HS-27A (cell line): ENCODE measurements around the gene GAP43.
"Not testable (repeated sequence)": the region's sequence is repeated elsewhere in the genome, so short reads cannot be mapped to it uniquely, and the experiment has no call there.

Source experiments
- DNase-seq: peaks from one replicate; pipeline ENCODE4 v3.0.0-alpha.2; 2012; ENCODE audit warnings: low read depth, missing footprints

The GAP43 gene

DNA sequence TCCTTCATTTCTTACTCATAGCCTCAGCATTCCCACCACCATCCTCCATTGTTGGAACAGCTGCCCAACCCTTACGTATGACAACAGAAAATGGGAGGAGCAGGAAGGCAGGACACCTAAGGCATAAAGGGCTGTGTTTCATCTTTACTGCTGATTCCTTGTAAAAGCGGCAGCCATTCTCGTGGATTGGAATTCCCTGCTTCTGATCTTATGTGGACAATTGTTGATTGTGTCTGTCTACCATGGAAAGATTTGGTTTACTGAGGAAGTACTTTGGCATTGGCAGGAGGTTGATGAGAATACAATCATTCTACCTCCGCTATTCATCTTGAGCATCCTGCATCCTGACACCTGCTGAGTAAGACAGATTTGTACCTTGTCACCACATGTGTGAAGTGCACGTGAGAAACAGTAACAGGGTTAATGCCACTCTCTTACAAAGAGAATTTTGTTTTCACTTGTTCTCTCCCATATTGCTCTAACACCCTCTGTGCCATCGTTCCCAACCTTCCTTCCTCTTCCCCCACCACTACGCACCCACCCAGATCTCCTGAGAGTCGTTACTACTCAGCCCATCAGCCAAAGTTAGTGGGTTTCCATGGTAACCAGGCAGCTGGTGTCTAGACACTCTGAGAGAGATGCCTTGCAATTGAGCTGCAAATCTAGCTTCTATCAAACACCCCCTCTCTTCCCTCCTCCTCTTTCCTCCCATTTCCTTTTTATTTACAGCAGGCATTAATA lies 75.7 kb downstream of the GAP43 start:
- no peak for DNase-seq

DNA sequence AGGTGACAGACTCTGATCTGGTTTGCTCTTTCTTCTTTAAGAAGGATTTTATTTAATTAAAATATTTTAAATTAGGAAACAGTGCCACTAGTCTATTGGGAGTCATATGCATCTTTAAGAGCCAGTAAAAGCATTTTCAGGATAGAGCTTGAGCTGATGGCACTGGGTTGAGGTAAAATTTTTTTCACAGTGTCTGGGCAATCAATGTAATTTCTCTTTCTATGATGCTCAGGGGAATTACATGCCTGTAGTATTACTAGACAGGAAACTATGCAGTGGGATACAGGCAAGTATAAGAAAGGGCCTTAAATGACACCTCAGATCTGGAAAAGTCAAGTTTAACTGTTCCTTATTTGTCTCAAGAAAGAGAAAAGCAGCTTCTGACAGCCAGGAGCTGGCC lies 76.4 kb downstream of the GAP43 start:
- DNase-seq = no peak

DNA sequence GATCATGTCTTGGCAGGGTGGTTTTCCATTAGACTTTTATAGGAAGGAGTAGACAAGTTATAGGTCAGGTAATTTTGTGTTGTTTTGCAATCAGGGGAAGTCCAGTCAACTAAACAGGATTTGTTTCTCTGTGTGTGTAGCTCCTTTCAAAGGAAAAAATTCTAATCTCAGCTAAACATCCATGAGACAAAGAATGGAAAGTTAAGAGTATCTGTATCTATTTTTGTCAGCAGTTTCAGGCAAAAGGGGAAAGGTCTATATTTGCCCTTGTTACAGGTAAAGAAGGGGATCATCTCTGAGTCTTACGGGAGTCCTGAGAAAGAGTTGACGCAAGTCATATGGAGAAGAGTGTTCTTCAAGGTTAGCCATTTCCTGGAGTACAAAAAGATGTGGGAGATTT lies 79.3 kb downstream of the GAP43 start:
- no peak for DNase-seq

DNA sequence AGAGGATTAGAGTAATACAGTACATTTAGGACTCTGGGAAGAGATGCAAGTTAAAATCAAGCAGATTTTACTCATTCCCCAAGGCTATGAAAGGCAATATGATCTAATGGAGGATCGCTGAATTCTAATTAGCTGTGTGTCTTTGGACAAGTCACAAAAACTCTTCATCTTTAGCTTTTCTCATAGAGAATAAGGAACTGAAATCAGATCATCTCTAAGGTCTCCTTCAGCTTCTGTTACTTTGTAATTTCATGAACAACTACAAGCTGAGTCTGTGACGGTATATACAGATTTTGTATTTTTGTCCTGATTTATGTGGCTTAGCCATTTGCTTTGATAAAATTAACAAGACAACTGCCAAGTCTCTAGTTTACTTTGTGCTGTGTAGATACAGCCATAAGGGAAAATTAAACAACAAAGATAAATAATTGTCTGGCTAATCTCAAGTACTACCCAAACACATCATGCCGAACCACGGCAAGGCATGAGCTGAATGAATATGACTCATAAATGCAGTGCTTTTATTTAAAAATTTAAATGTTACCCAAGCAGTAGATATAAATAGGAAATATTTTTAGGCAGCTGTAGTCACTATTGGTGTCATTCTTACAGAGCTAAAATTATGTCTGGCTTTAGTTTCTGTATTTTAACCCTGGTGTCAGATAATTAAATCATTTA lies 81.5 kb downstream of the GAP43 start:
- DNase-seq = no peak

DNA sequence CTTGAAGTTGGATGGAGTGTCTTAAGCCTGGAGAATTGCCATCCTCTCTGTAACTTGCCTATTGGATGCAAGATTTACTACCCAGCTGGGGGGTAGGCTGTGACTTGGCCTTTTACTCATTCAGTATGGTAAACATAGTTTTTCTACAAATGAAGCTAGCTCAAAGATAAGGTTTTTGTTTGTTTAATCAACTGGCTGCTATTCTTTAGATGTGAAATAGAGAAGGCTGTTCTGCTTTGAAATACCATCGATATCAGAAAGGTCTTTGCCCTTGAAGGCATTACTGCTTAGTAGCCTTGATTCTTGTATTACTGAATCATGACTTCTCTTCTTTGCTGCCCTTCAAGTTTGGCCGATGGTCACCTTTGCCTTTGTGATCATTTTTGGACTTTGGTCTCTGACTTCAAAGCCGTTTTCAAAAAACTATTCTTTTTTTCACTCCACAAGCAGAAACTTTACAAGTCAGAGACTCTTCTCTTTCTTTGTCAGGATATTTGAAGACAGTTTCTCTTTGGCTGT lies 83.1 kb downstream of the GAP43 start:
- DNase-seq = no peak

DNA sequence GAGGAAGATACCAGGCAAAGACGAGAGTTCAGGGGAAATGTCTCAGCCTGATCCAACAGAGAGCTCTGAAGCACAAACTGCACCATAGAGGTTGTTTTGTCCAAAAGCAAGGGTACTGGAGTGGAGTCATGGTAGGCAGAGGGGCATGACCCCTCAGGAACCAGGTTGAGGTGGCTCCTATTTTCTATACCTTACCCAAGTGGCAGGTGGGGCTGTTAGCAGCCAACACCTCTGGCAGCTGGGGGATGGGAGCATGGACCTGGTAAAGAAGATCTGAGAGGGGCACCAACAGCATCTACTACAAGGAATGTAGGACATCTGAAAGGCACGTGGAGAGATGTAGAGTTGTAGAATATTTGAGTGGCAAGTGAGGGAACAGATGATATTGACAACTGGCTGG lies 85.2 kb downstream of the GAP43 start:
- no peak for DNase-seq

DNA sequence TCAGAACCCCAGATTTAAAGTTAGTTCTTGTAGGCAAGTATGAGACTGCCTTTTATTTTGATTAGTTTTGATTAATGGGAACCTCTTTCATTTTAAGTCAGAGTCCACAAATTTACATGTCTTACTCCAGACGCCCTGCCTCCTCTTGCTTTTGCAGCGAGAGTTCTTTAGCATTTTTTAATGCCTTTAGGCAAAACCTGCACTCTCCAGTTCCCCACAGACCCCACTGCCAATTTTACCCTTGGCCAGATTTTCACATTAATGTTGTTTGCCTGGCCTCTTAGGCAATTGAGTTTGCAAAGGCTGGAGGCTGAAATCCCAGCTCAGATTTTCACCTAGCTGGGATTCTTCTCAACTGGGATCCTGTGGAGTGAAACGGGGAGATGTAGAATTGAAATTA lies 85.8 kb downstream of the GAP43 start:
- no peak for DNase-seq

DNA sequence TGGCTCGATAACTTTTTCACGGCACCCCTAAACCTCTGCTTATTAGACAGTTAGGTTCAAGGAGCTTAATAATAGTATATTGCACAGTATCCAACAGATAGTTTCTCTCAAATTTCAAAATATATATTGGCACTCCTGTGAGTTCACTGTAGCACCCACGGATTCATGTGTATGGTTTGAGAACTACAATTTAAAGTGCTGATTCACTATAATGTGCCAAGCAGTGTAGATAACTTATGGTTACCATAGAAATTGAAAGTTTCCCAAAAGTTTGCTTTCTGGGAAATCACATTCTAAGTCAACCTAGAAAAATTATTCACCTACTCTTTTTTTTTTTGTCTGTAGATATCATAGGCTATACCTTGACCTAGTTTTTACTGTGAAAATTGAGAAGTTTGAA lies 86.6 kb downstream of the GAP43 start:
- no peak for DNase-seq

DNA sequence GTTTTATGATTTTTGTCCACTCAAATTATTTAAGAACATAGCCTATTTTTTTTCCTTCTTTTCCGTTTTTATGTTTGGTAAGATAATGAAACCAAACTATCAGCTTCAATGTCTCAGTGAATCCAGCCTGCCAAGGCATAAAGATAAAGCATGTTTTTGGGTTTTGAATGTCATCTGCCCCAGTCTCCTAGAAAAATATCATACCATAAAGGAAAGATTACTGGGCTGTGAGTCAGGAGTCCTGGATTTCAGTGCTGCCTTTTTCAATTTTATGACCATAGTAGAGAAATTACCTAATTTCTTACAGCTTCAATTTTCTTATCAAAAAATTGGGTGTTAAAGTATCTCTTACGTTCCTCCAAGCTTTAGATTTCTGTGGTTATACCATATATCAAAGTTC lies 87.5 kb downstream of the GAP43 start:
- no peak for DNase-seq

DNA sequence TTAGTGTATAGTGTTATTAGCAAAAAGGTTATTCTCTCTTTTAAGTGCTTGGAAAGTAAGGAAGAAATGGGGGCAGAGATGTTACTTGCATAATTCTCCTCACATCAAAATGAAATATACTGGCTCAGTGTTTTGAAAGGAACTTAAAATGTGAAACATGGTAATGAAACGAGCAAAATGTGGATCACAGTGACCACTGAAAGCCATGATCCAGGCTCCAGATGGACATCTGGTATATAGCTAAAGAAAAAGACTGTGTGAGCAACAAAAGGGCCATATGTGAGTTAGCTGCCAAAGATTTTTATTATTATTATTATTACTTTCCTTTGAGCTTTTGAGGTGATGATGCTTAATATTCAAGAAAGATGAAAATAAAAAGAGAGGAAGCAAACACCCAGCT lies 89.6 kb downstream of the GAP43 start:
- DNase-seq = no peak

DNA sequence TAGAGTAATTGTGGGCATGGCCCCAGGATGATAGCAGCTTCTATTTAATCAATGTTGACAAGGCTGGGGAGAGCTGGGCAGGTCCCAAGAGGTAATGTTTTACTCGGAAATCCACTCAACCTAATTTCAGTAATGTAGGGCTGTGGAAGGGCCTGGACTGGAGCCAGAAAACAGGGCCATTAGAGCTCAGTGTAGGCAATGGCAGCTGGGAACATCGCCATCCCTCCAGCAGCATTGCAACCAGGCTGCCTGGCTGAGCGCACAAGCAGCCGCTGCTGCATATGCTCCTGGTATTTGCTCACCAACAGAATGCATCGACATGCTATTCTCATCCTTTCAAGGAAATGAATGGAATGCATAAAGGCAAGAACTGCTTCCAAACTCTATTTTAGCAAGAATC lies 90.0 kb downstream of the GAP43 start:
- no peak for DNase-seq

DNA sequence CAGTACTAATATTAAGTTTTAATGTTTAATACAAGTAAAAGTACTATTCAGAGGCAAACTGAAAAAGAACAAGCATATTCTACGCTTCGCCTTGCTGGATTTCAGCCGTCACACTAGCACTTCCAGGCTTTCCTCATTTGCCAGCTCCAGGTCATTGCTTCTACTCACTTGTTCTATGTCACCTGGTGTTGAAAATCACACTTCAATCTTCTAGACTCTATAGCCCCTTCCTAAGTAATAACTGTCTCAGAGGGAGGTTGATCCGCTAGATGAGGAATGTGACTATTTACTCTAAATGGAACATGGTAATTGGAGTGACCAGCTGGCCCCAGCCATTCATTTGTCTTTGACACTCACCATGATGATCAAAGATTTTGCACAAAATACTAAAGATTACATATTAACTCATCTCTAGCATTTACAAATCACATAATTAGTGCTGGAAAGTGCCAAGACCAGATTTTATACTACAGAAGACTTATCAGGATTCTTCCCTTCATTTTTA lies 92.0 kb downstream of the GAP43 start:
- no peak for DNase-seq

DNA sequence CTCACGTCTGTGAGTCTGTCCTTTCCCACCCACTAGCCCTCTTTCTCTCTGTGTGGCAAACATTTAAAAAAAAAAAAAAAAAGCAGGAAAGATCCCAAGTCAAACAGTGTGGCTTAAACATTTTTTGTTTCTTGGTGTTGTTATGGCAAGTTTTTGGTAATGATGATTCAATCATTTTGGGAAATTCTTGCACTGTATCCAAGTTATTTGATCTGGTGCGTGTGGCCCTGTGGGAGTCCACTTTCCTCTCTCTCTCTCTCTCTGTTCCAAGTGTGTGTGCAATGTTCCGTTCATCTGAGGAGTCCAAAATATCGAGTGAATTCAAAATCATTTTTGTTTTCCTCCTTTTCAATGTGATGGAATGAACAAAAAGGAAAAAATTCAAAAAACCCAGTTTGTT lies 97.7 kb downstream of the GAP43 start:
- no peak for DNase-seq

DNA sequence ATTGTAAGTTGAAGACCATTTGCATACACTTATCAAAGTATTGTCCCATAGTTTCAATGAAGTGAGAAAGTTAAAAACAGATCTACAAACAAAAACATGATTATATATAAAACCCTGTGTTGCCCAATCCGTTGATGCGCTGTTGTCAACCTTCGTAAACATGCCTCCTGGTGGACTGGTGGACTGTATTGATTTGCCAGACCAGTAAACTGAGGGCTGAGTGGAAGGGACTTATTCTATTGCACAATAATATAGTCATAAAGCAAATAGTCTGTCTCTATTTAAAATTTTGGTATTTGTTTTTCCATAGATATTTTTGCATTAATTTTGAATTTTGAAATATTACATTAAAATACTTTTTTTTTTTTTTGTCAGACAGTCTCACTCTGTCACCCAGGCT lies 102.5 kb downstream of the GAP43 start:
- DNase-seq = no peak

DNA sequence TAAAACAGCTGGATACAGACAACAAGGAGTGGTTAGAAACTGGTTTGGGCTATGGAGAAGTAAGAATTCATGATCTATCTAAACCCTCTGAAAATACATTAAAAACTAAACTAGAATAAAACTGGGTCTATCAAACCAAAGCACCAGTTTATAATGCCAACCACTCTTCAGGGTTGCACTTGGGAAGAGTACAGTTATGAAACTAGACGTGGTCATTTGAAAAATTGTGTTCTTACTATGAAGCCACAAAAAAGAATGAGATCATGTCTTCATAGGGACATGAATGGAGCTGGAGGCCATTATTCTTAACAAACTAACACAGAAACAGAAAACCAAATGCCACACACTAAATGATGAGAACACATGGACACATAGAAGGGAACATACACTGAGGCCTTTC lies 103.8 kb downstream of the GAP43 start:
- DNase-seq = no peak

DNA sequence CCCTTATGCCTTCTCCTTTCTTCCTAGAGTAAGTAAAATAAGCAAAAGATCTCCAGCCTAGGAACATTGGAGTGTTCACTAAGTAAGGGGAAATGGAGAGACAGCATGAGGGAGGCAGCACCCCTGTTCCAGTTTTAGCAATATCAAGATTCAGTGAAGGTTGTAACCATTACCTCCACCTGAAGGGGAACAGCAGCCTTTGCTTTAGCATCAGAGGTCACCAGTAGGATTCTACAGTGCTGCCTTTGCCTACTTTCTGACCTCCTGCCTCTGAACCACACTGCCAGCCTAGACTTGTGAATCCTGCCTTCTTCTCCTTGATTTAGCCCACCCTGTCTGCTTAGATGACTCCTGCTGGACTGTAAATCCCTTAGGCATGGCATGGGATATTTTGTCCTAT lies 104.7 kb downstream of the GAP43 start:
- DNase-seq = no peak

DNA sequence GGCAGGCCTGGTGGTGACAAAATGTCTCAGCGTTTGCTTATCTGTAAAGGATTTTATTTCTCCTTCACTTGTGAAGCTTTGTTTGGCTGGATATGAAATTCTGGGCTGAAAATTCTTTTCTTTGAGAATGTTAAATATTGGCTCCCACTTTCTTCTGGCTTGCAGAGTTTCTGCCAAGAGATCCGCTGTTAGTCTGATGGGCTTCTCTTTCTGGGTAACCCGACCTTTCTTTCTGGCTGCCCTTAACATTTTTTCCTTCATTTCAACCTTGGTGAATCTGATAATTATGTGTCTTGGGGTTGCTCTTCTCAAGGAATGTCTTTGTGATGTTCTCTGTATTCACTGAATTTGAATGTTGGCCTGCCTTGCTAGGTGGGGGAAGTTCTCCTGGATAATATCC lies 113.0 kb downstream of the GAP43 start:
- not testable (repeated sequence) for DNase-seq

DNA sequence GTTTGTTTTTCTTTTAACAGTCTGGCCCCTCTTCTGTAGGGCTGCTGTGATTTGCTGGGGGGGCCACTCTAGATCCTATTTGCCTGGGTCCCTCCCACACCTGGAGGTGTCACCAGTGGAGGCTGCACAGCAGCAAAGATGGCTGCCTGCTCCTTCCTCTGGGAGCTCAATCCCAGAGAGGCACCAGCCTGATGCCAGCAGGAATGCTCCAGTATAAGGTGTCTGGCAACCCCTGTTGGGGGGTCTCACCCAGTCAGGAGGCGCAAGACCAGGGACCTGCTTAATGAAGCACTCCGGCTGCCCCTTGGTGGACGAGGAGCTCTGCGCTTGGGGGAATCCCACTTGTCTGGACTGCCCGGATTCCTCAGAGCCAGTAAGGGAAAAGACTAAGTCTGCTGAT lies 118.3 kb downstream of the GAP43 start:
- no peak for DNase-seq

DNA sequence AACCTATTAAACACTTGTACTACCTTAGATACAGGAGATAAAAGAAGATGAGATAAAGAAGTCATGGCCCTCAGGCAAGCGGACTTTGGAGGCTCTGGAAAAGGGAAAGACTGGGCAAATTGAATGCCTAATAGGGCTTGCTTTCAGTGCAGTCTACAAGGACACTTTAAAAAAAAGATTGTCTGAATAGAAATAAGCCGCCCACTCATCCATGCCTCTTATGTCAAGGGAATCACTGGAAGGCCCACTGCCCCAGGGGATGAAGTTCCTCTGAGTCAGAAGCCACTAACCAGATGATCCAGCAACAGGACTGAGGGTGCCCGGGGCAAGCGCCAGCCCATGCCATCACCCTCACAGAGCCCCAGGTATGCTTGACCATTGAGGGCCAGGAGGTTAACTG lies 121.2 kb downstream of the GAP43 start:
- DNase-seq = not testable (repeated sequence)

DNA sequence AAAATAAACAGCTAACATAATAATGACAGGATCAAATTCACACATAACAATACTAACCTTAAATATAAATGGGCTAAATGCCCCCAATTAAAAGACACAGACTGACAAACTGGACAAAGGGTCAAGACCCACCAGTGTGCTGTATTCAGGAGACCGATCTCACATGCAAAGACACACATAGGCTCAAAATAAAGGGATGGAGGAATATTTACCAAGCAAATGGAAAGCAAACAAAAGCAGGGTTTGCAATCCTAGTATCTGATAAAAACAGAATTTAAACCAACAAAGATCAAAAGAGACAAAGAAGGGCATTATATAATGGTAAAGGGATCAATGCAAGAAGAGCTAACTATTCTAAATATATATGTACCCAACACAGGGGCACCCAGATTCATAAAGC lies 129.7 kb downstream of the GAP43 start:
- not testable (repeated sequence) for DNase-seq

DNA sequence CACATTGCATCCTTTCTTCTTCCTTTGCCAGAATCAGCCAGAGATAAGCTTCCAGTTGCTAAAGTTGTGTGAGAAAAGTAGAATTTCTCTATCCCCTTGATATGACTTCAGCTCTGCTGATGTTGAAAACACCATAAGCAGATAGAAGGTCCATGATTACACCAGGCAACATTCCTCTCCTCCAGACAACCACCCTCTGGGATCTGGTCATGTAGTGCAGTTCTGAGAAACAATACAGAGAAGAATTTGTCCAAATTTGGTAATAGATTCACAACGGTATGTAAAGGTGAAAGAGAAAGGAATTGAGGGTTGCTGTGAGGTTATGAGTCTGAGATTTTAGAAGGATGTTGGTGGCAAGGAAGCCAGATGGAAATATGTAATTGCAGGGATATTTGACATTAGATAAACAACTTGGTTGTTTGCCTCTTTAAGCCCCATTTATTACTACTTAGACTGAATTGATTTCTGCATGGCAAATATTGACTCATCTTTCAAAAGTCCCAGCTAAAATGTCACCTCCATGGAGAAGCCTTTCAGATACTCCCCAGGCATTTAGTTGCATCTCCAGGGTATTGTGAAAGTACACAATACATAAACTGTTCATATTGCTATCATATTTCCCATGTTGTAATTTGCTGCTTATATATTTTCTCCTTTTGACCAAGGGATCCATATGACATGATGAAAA lies 134.9 kb downstream of the GAP43 start:
- DNase-seq = no peak

DNA sequence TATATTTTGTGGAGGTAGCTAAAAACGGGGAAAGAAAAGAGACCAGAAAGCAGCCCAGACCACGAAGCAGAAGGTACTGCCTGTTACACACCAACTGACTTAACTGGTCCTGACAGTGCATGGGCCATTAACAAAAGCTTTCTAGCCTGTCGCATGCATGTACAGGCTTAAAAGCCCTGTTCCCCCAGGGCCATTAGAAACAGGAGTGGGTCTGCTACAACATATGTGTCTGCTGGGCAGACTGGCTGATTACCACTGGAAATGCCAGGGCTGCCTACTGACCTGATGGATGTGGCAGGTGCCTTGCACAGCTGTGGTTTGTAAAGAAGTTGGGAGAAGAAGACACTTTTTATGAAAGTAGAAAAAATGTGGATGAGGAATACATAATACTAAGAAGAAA lies 137.4 kb downstream of the GAP43 start:
- no peak for DNase-seq

DNA sequence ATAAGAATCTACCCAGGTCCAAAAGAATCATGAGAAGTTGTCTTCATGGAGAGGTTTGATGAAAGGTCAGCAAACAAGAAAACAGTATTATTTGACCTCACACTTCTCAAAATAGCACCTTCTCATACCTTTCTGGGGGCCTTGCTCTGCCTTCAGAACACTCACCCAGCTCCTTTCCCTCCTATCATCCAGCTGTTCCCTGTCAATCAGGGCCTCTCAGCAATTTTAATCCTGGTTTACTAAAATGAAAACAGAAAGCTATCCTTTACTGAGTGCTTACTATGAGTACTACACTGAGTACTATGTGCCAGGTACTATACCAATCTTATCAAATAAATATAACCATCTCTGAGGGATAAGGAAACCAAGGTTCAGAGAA lies 138.6 kb downstream of the GAP43 start:
- no peak for DNase-seq
